ENCODE data around the gene SUN5.

The SUN5 gene

GRCh38 chr20:33030569-33030968 lies 26.3 kb upstream of the SUN5 start:
- H3K4me1 Mint-ChIP-seq, result no peaks in the 10 kb centered on the region
- H3K27me3 Mint-ChIP-seq, result no peaks in the 10 kb centered on the region
- no peak overlapping the region for H3K27ac Mint-ChIP-seq
- no peaks in the 10 kb centered on the region for H3K9me3 Mint-ChIP-seq
- H3K4me3 Mint-ChIP-seq, result no peak overlapping the region
- no peaks in the 10 kb centered on the region for H3K36me3 Mint-ChIP-seq

GRCh38 chr20:33030076-33030475 lies 25.8 kb upstream of the SUN5 start:
- no peaks in the 10 kb centered on the region for H3K9me3 Mint-ChIP-seq
- H3K4me1 Mint-ChIP-seq, result no peaks in the 10 kb centered on the region
- H3K27me3 Mint-ChIP-seq, result no peaks in the 10 kb centered on the region
- no peaks in the 10 kb centered on the region for H3K36me3 Mint-ChIP-seq
- H3K4me3 Mint-ChIP-seq, result no peak overlapping the region
- H3K27ac Mint-ChIP-seq, result no peak overlapping the region

- Mint-ChIP-seq H3K9me3 (no peaks in the 10 kb centered on the region), H3K4me3 (no peak overlapping the region), H3K27ac (no peak overlapping the region), H3K36me3 (no peaks in the 10 kb centered on the region), H3K4me1 (no peaks in the 10 kb centered on the region), H3K27me3 (no peaks in the 10 kb centered on the region)
Observed at GRCh38 chr20:33028875-33029274, 24.6 kb upstream of the SUN5 start.

GRCh38 chr20:33027769-33028751 lies 23.8 kb upstream of the SUN5 start:
- Mint-ChIP-seq H3K4me1 (no peaks in the 10 kb centered on the region), H3K4me3 (no peak overlapping the region), H3K36me3 (no peaks in the 10 kb centered on the region), H3K9me3 (no peaks in the 10 kb centered on the region), H3K27me3 (no peaks in the 10 kb centered on the region), H3K27ac (no peak overlapping the region)

GRCh38 chr20:33026779-33027759 lies 22.8 kb upstream of the SUN5 start:
- Mint-ChIP-seq H3K27ac (no peak overlapping the region), H3K4me3 (no peak overlapping the region), H3K36me3 (no peaks in the 10 kb centered on the region), H3K9me3 (no peaks in the 10 kb centered on the region), H3K27me3 (no peaks in the 10 kb centered on the region), H3K4me1 (no peaks in the 10 kb centered on the region)

GRCh38 chr20:33026072-33026778 lies 22.0 kb upstream of the SUN5 start:
- Mint-ChIP-seq H3K9me3 (no peaks in the 10 kb centered on the region), H3K4me1 (no peaks in the 10 kb centered on the region), H3K27ac (no peak overlapping the region), H3K27me3 (no peaks in the 10 kb centered on the region), H3K4me3 (no peak overlapping the region), H3K36me3 (no peaks in the 10 kb centered on the region)

- Mint-ChIP-seq H3K27ac (no peak overlapping the region), H3K9me3 (no peaks in the 10 kb centered on the region)
Observed at GRCh38 chr20:33025318-33025876, 21.2 kb upstream of the SUN5 start.

GRCh38 chr20:33024609-33025317 lies 20.5 kb upstream of the SUN5 start:
- no peaks in the 10 kb centered on the region for H3K4me1 Mint-ChIP-seq
- no peaks in the 10 kb centered on the region for H3K36me3 Mint-ChIP-seq
- H3K27ac Mint-ChIP-seq, result no peak overlapping the region
- H3K27me3 Mint-ChIP-seq, result no peaks in the 10 kb centered on the region
- H3K4me3 Mint-ChIP-seq, result no peak overlapping the region
- H3K9me3 Mint-ChIP-seq, result no peaks in the 10 kb centered on the region

More at GRCh38 chr20:33025318-33025876, 21.2 kb upstream of the SUN5 start:
- Mint-ChIP-seq H3K4me3 (no peak overlapping the region), H3K36me3 (no peaks in the 10 kb centered on the region), H3K4me1 (no peaks in the 10 kb centered on the region), H3K27me3 (no peaks in the 10 kb centered on the region)

GRCh38 chr20:33024243-33024560 lies 20.0 kb upstream of the SUN5 start:
- H3K27me3 Mint-ChIP-seq, result no peaks in the 10 kb centered on the region

GRCh38 chr20:33023439-33024242 lies 19.4 kb upstream of the SUN5 start:
- no peaks in the 10 kb centered on the region for H3K9me3 Mint-ChIP-seq
- no peaks in the 10 kb centered on the region for H3K36me3 Mint-ChIP-seq
- no peaks in the 10 kb centered on the region for H3K27me3 Mint-ChIP-seq
- H3K4me3 Mint-ChIP-seq, result no peak overlapping the region
- H3K27ac Mint-ChIP-seq, result no peak overlapping the region
- peaks cover 5% of the 10 kb centered on the region for H3K4me1 Mint-ChIP-seq

More at GRCh38 chr20:33024243-33024560, 20.0 kb upstream of the SUN5 start:
- Mint-ChIP-seq H3K4me1 (peaks cover under 1% of the 10 kb centered on the region), H3K4me3 (no peak overlapping the region), H3K9me3 (no peaks in the 10 kb centered on the region), H3K36me3 (no peaks in the 10 kb centered on the region), H3K27ac (no peak overlapping the region)

GRCh38 chr20:33022694-33023438 lies 18.6 kb upstream of the SUN5 start:
- Mint-ChIP-seq H3K9me3 (no peaks in the 10 kb centered on the region), H3K27ac (no peak overlapping the region), H3K4me1 (peaks cover 5% of the 10 kb centered on the region), H3K4me3 (no peak overlapping the region), H3K27me3 (no peaks in the 10 kb centered on the region), H3K36me3 (no peaks in the 10 kb centered on the region)

- H3K27me3 Mint-ChIP-seq, result no peaks in the 10 kb centered on the region
- no peaks in the 10 kb centered on the region for H3K36me3 Mint-ChIP-seq
- no peaks in the 10 kb centered on the region for H3K9me3 Mint-ChIP-seq
- H3K4me3 Mint-ChIP-seq, result no peak overlapping the region
- H3K27ac Mint-ChIP-seq, result no peak overlapping the region
- peaks cover 9% of the 10 kb centered on the region for H3K4me1 Mint-ChIP-seq
Observed at GRCh38 chr20:33022289-33022688, 18.1 kb upstream of the SUN5 start.

- Mint-ChIP-seq H3K9me3 (no peaks in the 10 kb centered on the region), H3K4me3 (no peak overlapping the region), H3K4me1 (peaks cover 10% of the 10 kb centered on the region), H3K27me3 (no peaks in the 10 kb centered on the region), H3K36me3 (no peaks in the 10 kb centered on the region), H3K27ac (peak overlapping the region; percentile 46)
Observed at GRCh38 chr20:33021879-33022278, 17.6 kb upstream of the SUN5 start.
